Prostate gland (tissue), 2 donors: ENCODE measurements around the gene ACVR1C.

Experiments
- CTCF ChIP-seq, 4 experiments: fragments of 200-600 bp in 2 of 4; fragments of 450-650 bp in 2 of 4; sonication (generic) in 2 of 4; IDR thresholded peaks; 1 replicate in 3 of 4; 2 replicates in 1 of 4; pipeline ENCODE4 v1.5.1; 2016 to 2019; ENCODE audit warnings: antibody characterized with exemption in 4 of 4, mild to moderate bottlenecking in 2 of 4, moderate library complexity in 2 of 4
- POLR2A ChIP-seq: fragments of 450-650 bp; IDR thresholded peaks from one replicate; pipeline ENCODE4 v1.6.1; 2016; ENCODE audit warnings: antibody characterized with exemption, mild to moderate bottlenecking
- POLR2AphosphoS5 ChIP-seq: sonication (generic); formaldehyde crosslinking; IDR thresholded peaks from one replicate; pipeline ENCODE4 v1.6.1; 2017; ENCODE audit warnings: antibody characterized with exemption

- TF ChIP-seq POLR2AphosphoS5 (no peak), CTCF (IDR thresholded peaks at IDR 0.05) (no peak), POLR2A (no peak)
These were observed 99.5 kb downstream of the ACVR1C start for GRCh38 chr2:157528963-157529751.
